GM12874 (cell line): Measurements from ENCODE around the gene SNRPD1.

ENCODE experiments used
- CTCF ChIP-seq: IDR thresholded peaks from 2 replicates; pipeline ENCODE4 v1.5.1; 2011; ENCODE audit warnings: low read depth, mild to moderate bottlenecking, control low read depth, low read length, moderate library complexity; ENCODE audit not compliant: insufficient read depth

Gene SNRPD1

GRCh38 chr18:21629089-21629832 lies 17.1 kb downstream of the SNRPD1 start:
- no peak for TF ChIP-seq CTCF

- TF ChIP-seq CTCF = no peak
Observed at GRCh38 chr18:21632393-21632792, 20.3 kb downstream of the SNRPD1 start.

DNA sequence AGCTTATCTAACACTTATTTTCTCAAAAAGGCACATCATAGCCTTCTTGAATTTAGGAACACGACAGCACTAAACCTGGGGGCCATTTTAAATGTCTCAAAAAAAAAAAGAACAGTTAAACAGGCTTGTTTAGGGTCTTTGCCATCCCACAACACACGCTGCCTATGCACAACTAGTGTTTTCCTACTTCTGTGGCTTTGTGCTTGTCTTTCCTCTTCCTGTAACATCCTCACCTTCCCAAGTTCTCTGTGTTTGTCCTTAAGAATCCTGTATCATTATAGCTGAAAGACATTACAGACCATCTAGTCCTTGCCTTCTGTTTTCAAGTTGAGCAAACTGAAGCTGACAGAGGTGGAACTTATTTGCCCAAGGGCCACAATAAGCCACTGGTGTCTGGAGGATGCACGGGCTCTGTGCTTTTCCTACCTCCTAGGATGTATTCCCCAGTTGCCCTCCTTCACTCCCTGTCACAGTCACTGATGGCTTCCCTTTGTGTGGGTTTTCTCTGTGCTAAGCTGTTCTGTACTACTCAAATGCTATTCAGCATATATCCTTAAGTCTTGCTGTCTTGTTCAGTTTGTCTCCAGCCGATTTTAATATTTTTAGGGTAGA lies 22.6 kb downstream of the SNRPD1 start:
- TF ChIP-seq CTCF = no peak

GRCh38 chr18:21636769-21637168 lies 24.7 kb downstream of the SNRPD1 start:
- no peak for TF ChIP-seq CTCF

DNA sequence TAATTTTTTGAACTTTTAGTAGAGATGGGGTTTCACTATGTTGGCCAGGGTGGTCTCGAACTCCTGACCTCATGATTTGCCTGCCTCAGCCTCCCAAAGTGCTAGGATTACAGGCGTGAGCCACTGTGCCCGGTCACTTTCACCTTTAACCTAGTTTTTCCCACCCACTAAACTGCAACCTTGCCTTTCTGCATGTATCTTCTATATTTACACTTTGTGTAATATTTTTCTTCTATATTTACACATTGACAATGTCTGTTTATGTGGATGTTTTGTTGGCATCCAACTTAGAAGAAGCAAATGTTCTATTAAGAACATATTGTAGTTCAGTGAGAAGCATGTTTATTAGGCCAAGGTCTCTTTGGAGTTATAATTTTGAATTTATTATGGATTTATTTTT lies 26.7 kb downstream of the SNRPD1 start:
- TF ChIP-seq CTCF = no peak

GRCh38 chr18:21650311-21650710 lies 38.2 kb downstream of the SNRPD1 start:
- TF ChIP-seq CTCF = no peak

DNA sequence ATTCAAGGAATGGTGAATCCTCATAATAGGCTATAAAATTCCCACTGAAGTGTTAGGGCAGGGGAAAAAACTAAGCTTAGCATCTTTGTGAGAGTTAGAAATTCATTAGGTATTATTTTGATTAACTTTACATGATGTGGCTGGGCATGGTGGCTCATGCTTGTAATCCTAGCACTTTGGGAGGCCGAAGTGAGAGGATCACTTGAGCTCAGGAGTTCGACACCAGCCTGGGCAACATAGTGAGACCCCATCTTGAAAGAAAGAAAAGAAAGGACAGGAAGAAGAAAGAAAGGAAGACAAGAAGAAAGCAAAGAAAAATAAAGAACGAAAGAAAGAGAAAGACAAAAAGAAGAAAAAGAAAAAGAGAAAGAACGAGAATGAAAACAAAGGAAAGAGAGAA lies 40.0 kb downstream of the SNRPD1 start:
- no peak for TF ChIP-seq CTCF
